ENCODE measurements around the gene NBR1. TPM values are rescaled to one million over a fixed set of nuclear protein-coding genes. Genes with fewer than 3 reads are reported as not detected.
A peak's percentile ranks its signal among the peaks of the same experiment; 100 is the strongest.
"Not testable (repeated sequence)": the region's sequence is repeated elsewhere in the genome, so short reads cannot be mapped to it uniquely, and the experiment has no call there.

The NBR1 gene
- total RNA-seq, 1 experiment from 2014 or later = 42.8 TPM

GRCh38 chr17:43228020-43228782 is 57.2 kb downstream of the NBR1 start, which contains the start of gene CCDC200:
CCDC200 (minus strand) TSS chr17:43228623; CDS start chr17:43228554, 69 bp downstream.
- H3K27ac Mint-ChIP-seq; ATAC-seq; DNase-seq (ENCODE audit: low spot score); CTCF ChIA-PET; POLR2A ChIA-PET; H3K27me3 Mint-ChIP-seq (ENCODE audit: low read depth); H3K9me3 Mint-ChIP-seq; H3K4me1 Mint-ChIP-seq; H3K4me3 Mint-ChIP-seq; H3K36me3 Mint-ChIP-seq: not testable (repeated sequence)

GRCh38 chr17:43231205-43232020 is 60.4 kb downstream of the NBR1 start:
- H3K4me1 Mint-ChIP-seq; ATAC-seq; H3K4me3 Mint-ChIP-seq; H3K27ac Mint-ChIP-seq; H3K9me3 Mint-ChIP-seq; CTCF ChIA-PET; H3K27me3 Mint-ChIP-seq (ENCODE audit: low read depth); H3K36me3 Mint-ChIP-seq; POLR2A ChIA-PET: not testable (repeated sequence)
- peak; percentile 4 for DNase-seq (ENCODE audit: low spot score)

- CTCF ChIA-PET; H3K4me3 Mint-ChIP-seq; H3K36me3 Mint-ChIP-seq; POLR2A ChIA-PET; H3K4me1 Mint-ChIP-seq; ATAC-seq; H3K27me3 Mint-ChIP-seq (ENCODE audit: low read depth); H3K27ac Mint-ChIP-seq; H3K9me3 Mint-ChIP-seq: not testable (repeated sequence)
- peak; percentile 44 for DNase-seq (ENCODE audit: low spot score)
These were observed 61.1 kb downstream of the NBR1 start for GRCh38 chr17:43232021-43232699.

- H3K9me3 Mint-ChIP-seq; ATAC-seq; H3K27ac Mint-ChIP-seq; H3K27me3 Mint-ChIP-seq (ENCODE audit: low read depth); H3K4me1 Mint-ChIP-seq; POLR2A ChIA-PET; CTCF ChIA-PET; DNase-seq (ENCODE audit: low spot score); H3K36me3 Mint-ChIP-seq; H3K4me3 Mint-ChIP-seq: not testable (repeated sequence)
These were observed 62.2 kb downstream of the NBR1 start for GRCh38 chr17:43233263-43233662.

- H3K27me3 Mint-ChIP-seq (ENCODE audit: low read depth); H3K4me1 Mint-ChIP-seq; ATAC-seq; H3K36me3 Mint-ChIP-seq; POLR2A ChIA-PET; CTCF ChIA-PET; H3K27ac Mint-ChIP-seq; H3K9me3 Mint-ChIP-seq; DNase-seq (ENCODE audit: low spot score); H3K4me3 Mint-ChIP-seq: not testable (repeated sequence)
These were observed 62.9 kb downstream of the NBR1 start, which contains the start of gene RNU2-1 for GRCh38 chr17:43233877-43234276. RNU2-1 (minus strand) TSS chr17:43233977.

GRCh38 chr17:43239597-43239996 is 68.6 kb downstream of the NBR1 start:
- DNase-seq (ENCODE audit: low spot score); H3K9me3 Mint-ChIP-seq; H3K36me3 Mint-ChIP-seq; POLR2A ChIA-PET; H3K27me3 Mint-ChIP-seq (ENCODE audit: low read depth); H3K27ac Mint-ChIP-seq; H3K4me3 Mint-ChIP-seq; CTCF ChIA-PET; ATAC-seq; H3K4me1 Mint-ChIP-seq: not testable (repeated sequence)

GRCh38 chr17:43240596-43241352 is 69.8 kb downstream of the NBR1 start:
- POLR2A ChIA-PET, ATAC-seq: not testable (repeated sequence)

GRCh38 chr17:43246456-43246855 is 75.4 kb downstream of the NBR1 start:
- H3K4me1 Mint-ChIP-seq; H3K27me3 Mint-ChIP-seq (ENCODE audit: low read depth); DNase-seq (ENCODE audit: low spot score); H3K27ac Mint-ChIP-seq; H3K4me3 Mint-ChIP-seq; POLR2A ChIA-PET; ATAC-seq; H3K36me3 Mint-ChIP-seq; CTCF ChIA-PET; H3K9me3 Mint-ChIP-seq: not testable (repeated sequence)

More at GRCh38 chr17:43240596-43241352, 69.8 kb downstream of the NBR1 start:
- H3K27me3 Mint-ChIP-seq (ENCODE audit: low read depth); H3K9me3 Mint-ChIP-seq; H3K27ac Mint-ChIP-seq; CTCF ChIA-PET; H3K4me3 Mint-ChIP-seq; DNase-seq (ENCODE audit: low spot score); H3K4me1 Mint-ChIP-seq; H3K36me3 Mint-ChIP-seq: not testable (repeated sequence)

Other genes starting within 250 kb of the NBR1 start
- gene AARSD1, start 206.8 kb upstream of the NBR1 start, total RNA-seq (2021) = 44.3 to 61.5 TPM (median 49.2 TPM) in 3 replicates
- gene PTGES3L, start 191.1 kb upstream of the NBR1 start, total RNA-seq (2021) = 1.8 to 2.5 TPM (median 2.1 TPM) in 3 replicates
- gene RUNDC1, start 190.6 kb upstream of the NBR1 start, total RNA-seq (2021) = 12.2 to 14.2 TPM (median 12.7 TPM) in 3 replicates
- gene RPL27, start 172.8 kb upstream of the NBR1 start, total RNA-seq (2021) = 1,391 to 1,553 TPM (median 1,518 TPM) in 3 replicates
- 3.0 to 4.7 TPM (median 3.8 TPM) in 3 replicates for gene IFI35, start 164.4 kb upstream of the NBR1 start, total RNA-seq (2021)
- 291 to 298 TPM (median 296 TPM) in 3 replicates for gene VAT1, start 148.8 kb upstream of the NBR1 start, total RNA-seq (2021)
- 46.9 to 51.8 TPM (median 50.2 TPM) in 3 replicates for gene RND2, start 146.0 kb upstream of the NBR1 start, total RNA-seq (2021)
- gene BRCA1, start 45.9 kb upstream of the NBR1 start, total RNA-seq (2021) = 37.8 to 38.4 TPM (median 38.1 TPM) in 3 replicates
- 3.8 to 4.4 TPM (median 4.2 TPM) in 3 replicates for gene TMEM106A, start 40.7 kb downstream of the NBR1 start, total RNA-seq (2021)
- not detected in 3 replicates for gene CCDC200, start 57.4 kb downstream of the NBR1 start, total RNA-seq (2021)
- 5,207 to 6,122 TPM (median 5,885 TPM) in 3 replicates for gene RNU2-1, start 62.8 kb downstream of the NBR1 start, total RNA-seq (2021)
- gene ARL4D, start 227.8 kb downstream of the NBR1 start, total RNA-seq (2021) = 11.9 to 13.4 TPM (median 13.0 TPM) in 3 replicates